ENCODE data around the gene WDFY4.

GRCh38 chr10:48970046-48970445, 285.4 kb downstream of the WDFY4 start:
- no peak for TF ChIP-seq POLR2A (IDR thresholded peaks at IDR 0.05; ENCODE audit: low read depth, low read length)
- TF ChIP-seq POLR2AphosphoS5 (IDR thresholded peaks at IDR 0.05; ENCODE audit: low read depth, low read length), result no peak
- TF ChIP-seq TAF1 (IDR thresholded peaks at IDR 0.05; ENCODE audit: low read depth, low read length), result no peak
- TF ChIP-seq PAX5 (IDR thresholded peaks at IDR 0.05; ENCODE audit: insufficient read depth, low read length, severe bottlenecking), result no peak
- no peak for TF ChIP-seq SPI1 (IDR thresholded peaks at IDR 0.05; ENCODE audit: low read depth, low read length)

Data from GM12891 (cell line).